ENCODE measurements around the gene SEMA4F.
A peak's percentile ranks its signal among the peaks of the same experiment; 100 is the strongest.
"Not testable (repeated sequence)": the region's sequence is repeated elsewhere in the genome, so short reads cannot be mapped to it uniquely, and the experiment has no call there.

SEMA4F gene, protein sequence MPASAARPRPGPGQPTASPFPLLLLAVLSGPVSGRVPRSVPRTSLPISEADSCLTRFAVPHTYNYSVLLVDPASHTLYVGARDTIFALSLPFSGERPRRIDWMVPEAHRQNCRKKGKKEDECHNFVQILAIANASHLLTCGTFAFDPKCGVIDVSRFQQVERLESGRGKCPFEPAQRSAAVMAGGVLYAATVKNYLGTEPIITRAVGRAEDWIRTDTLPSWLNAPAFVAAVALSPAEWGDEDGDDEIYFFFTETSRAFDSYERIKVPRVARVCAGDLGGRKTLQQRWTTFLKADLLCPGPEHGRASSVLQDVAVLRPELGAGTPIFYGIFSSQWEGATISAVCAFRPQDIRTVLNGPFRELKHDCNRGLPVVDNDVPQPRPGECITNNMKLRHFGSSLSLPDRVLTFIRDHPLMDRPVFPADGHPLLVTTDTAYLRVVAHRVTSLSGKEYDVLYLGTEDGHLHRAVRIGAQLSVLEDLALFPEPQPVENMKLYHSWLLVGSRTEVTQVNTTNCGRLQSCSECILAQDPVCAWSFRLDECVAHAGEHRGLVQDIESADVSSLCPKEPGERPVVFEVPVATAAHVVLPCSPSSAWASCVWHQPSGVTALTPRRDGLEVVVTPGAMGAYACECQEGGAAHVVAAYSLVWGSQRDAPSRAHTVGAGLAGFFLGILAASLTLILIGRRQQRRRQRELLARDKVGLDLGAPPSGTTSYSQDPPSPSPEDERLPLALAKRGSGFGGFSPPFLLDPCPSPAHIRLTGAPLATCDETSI

DNA sequence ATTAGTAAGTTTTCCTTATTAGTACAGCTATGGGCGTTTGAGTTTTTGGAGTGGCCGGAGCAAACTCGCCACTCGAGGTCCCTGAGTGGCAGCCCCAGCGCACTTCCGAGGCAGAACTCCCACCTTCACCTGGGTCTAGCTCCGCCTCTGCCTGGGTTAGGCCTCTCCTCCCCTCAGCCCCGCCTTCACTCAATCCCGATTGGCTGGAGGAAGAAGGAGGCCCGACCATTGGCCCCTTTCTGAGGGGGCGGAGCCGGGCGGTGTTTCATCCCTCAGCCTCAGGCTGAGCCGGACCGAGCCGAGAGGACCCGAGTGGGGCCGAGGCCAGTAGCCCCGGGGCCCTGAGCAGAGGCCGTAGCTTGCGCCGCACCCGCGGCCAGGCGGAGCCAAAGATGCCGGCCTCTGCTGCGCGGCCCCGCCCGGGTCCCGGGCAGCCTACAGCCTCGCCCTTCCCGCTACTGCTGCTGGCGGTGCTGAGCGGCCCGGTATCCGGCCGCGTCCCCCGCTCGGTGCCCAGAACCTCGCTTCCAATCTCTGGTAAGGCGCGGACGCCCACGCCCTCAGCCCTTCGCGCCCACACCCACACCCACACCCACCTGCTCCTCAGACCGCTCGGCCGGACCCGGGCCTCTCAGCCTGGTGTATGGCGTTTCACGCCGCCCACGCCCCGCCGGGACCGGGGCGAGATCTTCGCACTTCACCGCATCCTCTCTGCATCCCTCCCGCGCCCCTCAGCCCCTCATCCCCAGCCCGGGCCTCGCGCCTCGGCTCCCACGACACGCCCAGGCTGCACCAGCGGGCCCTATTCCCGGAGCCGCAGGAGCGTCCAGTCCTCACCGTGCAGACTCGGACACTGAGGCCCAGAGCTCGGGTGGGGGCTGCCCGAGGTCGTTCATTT is at the start of gene SEMA4F:
SEMA4F (plus strand) TSS at position 263 of the 898 bp plus-strand sequence; CDS start at position 393, 130 bp downstream.
- peak; percentile 87 for DNase-seq (ENCODE audit: low read depth)

DNA sequence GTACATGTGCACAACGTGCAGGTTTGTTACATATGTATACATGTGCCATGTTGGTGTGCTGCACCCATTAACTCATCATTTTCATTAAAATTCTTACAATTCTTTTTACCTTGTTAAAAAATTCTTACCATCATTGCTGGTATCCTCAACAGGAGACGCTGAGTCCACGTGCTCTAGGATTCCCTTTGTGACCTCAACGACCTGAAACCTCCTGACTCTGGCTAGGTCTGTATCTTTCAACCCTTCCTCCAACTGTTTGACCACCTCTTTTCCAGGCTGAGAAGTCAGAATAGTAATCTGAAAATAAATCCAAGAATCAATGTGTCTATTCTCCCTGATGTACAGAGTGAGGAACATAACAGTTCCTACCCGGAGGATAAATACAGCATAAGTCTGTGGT is 47.1 kb upstream of the SEMA4F start:
- no peak for DNase-seq (ENCODE audit: low read depth)

DNA sequence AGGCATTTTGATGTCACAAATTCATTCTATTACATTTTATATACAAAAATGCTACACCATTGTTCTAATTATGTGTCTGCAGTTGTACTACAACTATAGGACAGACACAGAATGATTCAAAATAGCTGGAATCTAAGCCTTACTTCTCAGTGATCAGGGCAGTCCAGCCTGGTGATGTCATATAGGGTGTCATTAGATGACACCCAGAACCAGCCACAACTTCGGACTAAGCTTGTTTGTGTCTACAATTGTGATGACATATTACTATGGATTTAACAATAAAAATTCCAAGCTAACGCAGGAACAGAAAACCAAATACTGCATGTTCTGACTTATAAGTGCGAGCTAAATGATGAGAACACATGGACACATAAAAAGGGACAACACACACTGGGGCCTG is 36.9 kb upstream of the SEMA4F start:
- no peak for DNase-seq (ENCODE audit: low read depth)

DNA sequence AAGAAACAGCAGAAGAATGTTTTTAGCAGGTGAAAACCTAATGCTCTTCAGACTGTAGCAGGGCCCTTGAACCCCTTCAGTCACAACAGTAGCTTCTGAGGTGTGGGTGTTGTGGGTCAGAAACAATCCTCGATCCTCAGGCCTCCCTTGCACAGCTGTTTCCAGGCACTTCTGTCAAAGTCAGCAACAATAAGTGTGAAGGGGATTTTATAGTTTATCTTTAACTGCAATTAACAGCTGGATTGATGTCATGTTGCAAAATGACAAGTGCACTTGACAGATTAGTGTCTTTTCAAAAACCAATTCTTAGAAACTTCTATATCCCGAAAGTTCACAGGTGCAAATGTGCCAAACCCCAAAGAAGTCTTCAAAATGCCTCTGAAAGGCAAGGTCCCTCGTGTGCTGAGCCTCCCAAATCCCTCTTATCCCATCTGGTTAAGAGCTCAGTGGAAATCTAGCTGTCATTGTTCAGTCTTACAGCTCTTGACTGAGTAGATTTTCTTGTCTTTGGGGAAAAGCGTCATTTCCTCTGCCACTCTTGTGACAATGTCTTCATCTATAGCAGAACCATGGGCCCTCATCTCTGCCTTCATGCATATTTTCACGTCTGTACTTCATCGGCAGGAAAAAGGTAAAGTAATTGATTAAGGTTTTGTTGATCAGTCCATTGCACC is 35.5 kb upstream of the SEMA4F start:
- no peak for DNase-seq (ENCODE audit: low read depth)

DNA sequence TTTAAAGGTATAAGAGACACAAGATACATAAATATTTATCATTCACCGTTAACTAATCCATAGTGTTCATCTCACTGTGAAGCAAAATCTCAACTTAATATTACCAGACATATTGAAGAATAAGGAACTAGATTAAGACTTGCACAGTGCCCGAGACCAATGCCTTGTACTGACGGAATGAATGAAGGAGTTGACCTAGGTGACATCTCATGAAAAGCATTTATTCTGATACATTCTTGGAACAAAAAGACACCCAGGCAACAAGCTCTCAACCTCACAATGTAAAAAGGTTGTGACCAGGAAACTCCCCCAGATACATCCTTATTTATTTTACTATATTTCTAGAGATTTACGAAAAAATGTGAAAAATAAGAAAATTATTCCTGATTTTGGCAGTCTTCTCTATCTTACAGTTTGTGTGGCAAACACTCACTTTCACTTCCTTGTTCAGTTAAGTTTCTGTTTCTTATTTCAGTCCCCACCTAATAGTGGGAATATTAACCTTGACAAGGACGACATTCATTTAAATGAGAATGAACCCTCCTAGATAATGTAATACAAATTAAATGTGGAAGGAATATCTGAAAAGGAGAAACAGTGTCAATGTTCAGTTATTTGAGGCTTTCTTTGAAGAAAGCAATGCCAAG is 34.3 kb upstream of the SEMA4F start:
- DNase-seq (ENCODE audit: low read depth) = no peak

DNA sequence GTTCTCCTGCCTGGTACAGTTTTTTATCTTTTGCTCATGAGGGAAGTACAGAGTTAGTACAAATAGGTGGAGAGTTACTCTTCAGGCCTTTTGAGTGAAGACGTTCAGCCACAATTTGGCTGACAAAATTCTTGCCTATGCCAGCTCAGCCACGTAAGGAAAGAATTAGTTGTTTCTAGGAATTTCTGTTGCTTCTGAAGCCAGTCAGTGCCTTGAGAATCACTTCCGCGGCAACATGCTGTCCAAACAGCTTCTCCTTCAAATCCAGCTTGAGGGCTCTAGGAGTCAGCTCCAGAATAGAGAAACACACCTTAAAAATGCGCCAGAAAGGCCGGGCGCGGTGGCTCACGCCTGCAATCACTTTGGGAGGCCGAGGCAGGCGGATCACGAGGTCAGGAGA is 33.4 kb upstream of the SEMA4F start:
- no peak for DNase-seq (ENCODE audit: low read depth)

DNA sequence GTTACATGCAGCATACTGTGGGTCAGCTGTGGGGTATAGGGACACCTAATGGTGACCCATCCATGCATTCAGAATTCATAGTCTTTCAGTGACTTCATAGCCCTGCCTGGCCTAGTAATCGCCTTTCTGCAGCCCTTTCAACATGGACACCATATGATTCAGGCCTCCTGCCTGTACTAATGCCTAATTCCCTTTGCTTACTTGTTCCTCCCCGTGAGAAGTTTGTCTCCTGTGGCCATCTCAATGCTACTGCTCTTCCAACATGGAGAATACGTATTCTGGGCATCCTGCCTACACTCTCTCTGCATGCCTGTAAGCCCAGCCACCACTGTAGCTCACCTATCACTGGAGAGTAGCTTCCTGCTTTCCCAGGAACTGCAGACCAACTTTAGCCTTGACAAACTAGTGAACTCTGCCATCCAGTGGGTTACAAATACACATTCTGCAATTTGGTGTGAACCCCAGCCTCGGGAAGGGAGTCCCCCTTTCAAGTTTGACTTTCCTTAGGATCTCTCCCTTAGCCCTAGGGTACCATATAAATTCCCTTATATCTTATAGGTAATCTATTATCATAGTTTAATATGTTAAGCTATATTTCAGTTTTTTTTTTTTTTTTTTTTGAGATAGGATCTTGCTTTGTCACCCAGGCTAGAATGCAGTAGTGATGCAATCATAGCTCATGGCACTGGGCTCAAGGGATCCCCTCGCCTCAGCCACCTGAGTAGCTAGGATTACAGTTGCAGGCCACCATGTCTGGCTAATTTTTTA is 28.2 kb upstream of the SEMA4F start:
- DNase-seq (ENCODE audit: low read depth) = no peak

DNA sequence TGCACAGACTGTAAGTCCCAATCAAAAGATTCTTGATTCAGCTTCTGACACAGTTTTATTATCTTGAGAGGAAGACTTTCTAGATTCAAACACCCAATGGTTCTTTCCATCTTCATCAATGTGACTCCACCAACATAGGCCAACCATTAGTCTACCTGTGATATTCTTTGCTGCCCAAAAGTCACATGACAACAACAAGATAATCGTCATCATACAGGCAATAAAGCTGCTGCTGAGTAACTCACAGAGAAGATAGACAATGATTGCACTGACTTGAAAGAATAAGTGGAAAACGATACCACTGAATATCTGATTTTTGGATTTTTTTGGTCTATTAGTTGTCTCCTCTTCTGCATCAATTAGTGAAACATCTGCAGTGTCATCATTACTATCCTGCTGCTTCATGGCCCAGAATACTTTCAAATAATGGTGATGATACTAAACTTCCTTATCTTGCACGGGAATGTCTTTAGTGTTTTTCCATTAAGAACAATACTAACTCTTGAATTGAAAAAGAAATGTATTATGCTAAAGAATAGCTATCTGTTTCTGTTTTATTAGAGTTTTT is 25.4 kb upstream of the SEMA4F start:
- DNase-seq (ENCODE audit: low read depth) = no peak

DNA sequence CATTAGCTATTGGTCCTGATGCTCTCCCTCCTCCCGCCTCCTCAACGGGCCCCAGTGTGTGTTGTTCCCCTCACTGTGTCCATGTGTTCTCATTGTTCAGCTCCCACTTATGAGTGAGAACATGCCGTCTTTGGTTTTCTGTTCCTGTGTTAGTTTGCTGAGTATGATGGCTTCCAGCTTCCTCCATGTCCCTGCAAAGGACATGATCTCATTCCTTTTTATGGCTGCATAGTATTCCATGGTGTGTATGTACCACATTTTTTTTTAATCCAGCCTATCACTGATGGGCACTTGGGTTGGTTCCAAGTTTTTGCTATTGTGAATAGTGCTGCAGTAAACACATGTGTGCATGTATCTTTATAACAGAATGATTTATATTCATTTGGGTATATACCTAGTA is 23.6 kb upstream of the SEMA4F start:
- not testable (repeated sequence) for DNase-seq (ENCODE audit: low read depth)

DNA sequence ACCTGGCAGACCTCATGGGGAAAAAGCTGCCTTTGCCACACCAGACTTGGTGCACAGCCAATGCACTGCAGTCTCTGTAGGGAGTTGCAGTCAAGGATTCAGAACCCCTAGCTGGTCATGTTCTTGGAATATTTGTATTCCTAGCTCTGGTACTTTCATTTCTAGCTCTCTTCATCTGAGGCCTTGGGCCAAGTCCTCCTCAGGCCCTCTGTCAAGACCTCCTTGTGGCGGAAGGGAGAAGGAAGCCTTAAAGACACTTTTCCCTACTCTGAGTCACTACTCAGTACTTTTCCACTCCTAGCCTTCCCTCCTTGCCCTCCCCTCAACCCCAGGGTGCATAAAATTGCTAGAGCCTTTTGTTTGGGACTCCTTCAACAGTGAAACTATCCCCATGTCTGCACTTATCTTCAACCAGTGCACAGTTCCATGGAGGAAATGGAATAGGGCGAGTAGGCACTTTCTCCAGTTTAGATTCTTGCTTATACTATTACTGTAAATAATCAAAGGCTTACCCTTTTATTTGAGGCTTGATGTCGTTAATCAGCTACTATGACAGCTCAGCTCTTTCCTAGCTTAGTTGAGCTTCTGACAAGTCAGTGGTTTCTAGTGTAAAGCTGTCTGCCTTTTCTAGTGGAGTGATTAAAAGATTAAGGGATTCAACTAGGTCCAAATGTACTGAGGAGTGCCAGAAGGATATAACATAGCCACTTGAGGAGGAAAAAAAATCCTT is 21.7 kb upstream of the SEMA4F start:
- no peak for DNase-seq (ENCODE audit: low read depth)

DNA sequence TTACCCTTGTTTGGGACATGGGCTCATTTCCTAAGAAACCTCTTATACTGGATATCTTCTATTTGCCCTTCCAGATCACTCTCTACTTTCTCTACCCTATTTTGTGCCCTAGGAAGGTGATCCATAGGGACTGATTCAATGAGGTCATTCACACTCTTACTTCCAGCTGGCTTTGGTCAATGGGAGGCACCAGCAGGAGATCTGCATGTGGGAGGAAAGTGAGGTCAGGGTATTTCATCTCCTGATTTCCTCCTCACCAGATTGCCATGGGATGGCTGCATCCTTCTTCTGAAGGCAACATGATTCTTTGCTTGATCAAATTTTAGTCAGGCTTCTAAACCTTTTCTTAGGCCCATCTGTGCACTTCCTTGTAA is 21.1 kb upstream of the SEMA4F start:
- DNase-seq (ENCODE audit: low read depth) = no peak

DNA sequence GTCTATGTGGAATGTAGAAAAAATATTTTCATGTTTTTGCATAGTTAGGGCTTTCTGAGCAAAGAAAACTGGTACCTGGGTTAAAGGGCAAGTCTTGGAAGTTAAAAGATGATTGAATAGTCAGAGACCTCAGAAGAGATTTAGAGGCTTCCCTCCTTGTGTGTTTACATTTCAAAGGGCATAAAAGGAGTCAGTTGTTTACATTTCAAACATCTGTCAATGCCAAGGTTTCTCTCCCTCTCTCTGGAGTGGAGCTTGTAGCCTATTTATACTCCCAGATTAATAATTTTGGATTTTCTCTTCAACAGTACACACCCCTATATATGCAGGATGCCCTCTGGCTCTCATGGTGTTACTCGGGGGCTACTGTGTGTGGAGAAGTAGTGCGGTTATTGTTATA is 14.5 kb upstream of the SEMA4F start:
- no peak for DNase-seq (ENCODE audit: low read depth)

DNA sequence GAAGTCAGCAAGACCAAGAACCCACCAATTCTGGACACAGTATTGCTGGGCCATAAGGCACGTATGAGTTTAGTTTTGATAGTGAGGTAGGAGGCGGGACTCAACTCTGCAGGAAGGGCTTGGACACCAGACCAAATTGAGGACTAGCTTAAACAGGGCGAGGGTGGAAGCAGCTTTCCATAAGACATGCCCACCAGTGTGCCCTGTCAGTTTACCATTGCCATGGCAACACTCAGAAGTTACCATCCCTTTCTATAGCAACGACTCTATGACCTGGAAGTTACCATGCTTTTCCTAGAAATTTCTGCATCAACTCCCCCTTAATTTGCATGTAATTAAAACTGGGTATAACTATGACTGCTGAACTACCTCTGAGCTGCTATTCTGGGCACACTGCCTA is 8.7 kb upstream of the SEMA4F start:
- DNase-seq (ENCODE audit: low read depth) = no peak

DNA sequence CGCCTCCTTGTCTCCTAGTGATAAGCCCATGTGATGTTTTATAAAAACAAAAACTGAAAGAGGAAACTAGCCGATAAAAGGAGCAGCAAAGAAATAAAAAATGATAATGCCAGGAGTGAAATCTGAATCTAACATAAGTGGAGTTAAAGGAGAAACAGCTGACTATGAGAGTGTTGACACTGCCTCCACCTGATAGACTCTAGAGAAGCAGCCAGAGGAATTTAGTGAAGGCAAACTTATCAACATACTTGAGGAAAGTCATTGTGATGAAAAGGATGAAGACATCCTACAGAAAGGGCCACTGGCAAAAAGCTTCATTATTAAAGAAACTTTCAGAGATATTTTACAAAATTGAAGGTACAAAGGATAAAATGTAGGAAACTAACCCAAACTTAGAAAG is 7.8 kb upstream of the SEMA4F start:
- no peak for DNase-seq (ENCODE audit: low read depth)

DNA sequence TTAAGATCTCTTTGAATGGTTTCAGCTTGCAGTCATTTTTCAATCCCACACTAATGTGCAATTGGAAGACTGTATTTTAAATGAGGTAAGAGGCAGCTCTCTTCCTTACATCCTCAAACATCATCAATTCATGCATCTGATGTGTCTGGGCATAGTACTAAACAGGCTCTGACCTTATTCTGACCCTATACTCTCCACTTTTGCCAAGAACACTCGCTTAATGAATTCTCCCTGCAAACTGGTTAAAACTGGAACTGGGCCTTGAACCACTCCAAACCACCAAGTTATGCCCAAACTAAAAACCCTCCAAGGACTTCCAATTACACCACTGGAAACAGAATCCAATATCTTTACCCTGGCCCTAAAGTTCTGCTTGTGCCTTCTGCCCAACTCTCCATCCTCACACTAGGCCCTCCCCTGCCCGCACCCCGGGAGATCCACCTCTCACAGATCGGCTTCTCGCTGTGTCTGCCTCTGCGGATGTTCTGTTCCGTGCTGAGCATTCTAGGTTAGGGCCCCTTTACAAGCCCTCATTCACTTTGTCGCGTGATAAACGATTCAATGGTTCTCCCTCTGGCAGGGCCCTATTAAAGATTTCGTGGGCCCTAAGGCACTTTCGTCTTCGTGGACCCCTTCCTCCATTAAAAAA is 7.1 kb upstream of the SEMA4F start:
- no peak for DNase-seq (ENCODE audit: low read depth)

DNA sequence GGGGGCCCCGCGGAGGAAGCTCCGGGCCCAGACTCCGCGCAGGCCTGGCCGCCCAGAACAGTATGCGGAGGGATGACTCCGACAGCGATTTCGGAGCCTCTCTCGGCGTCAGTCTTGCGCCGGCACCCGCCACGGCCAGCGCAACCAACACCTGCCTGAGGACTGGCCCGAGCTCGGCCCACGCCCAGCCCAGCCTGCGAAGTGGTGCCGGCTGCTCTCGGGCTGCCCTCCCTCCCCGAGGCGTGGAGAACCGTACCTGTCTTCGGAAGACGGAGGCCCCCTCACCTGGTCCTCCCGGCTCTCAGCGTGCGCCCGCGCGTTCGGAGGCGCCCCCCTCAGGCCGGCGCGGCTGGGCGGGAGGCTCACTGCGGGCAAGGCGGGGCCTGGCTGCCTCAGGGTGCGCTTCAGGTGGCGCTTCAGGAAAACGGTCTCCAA is 6.0 kb upstream of the SEMA4F start, which contains the start of gene M1AP:
M1AP (minus strand) TSS at position 322 of the 435 bp plus-strand sequence. CDS start 8,055 bp downstream, outside the sequence.
- no peak for DNase-seq (ENCODE audit: low read depth)

DNA sequence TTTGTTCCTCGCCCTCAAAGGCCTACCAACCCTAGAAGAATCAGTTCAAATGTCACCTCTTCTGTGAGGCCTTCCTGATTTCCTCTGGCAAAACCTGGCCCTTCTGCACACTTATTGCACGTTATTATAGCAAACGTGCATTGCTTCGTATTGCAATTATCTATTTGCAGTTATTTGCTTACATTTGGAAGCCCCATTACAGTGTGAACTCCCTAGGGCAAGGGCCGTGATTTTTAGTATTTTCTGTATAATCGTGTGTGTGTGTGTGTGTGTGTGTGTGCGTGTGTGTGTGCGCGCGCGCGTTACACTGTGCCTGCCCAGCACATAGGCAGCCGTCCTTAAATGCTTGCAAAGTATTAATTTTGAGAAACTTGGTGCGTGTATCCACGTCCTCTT is 460 bp upstream of the SEMA4F start:
- DNase-seq (ENCODE audit: low read depth) = peak; percentile 7

DNA sequence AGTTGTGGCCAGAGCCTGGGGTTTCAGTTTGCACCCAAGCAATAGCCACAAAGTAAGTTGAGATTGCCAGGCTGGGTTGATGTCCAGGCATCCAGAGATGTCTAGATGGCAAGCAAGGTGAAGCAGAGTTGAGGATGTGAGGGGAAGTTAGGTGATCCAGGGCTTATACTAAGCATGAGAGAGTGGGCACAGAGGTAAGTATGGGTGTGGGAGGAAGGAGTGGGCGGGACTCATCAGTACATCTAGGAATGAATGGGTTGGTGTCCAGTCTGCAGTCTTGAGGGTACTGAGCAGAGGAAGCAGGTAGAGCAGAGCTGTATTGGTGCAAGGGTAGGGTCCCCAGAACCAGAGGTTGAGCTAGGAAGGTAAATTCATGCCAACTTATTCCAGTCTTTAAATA is 1.5 kb downstream of the SEMA4F start:
- no peak for DNase-seq (ENCODE audit: low read depth)

DNA sequence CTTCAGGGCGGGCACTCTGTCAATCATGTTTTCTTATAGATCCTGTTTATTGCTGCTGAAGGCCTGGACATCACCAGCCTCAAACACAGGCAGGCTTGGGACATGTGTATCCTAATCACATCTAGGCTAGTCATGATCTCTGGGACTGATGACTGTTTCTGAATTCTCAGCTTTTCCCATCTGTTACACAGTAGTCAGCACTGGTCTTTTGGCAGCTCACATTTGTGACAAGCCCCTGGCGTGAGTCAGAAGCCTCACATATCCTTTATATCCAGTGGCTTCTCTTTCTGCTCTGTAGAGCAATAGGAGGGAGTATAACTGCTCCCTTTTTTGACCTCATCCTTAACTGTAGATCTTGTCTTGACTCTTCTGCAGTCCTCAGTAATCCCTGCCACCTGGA is 4.5 kb downstream of the SEMA4F start:
- no peak for DNase-seq (ENCODE audit: low read depth)

Data from stimulated activated CD8-positive, alpha-beta memory T cell treated with anti-CD3 and anti-CD28 coated beads, Interleukin-15, amount 100 ng/mL, for 1 hour (primary cell).